HL-60 (cell line): ENCODE results near the gene FAM9C.

Source experiments
- CTCF ChIP-seq: IDR thresholded peaks from one replicate; pipeline ENCODE4 v1.5.1; 2011; ENCODE audit warnings: low read length, control low read depth, inconsistent platforms; ENCODE audit not compliant: insufficient read depth
- POLR2AphosphoS5 ChIP-seq: IDR thresholded peaks from 2 replicates; pipeline ENCODE4 v1.6.1; 2012; ENCODE audit warnings: low read depth

DNA sequence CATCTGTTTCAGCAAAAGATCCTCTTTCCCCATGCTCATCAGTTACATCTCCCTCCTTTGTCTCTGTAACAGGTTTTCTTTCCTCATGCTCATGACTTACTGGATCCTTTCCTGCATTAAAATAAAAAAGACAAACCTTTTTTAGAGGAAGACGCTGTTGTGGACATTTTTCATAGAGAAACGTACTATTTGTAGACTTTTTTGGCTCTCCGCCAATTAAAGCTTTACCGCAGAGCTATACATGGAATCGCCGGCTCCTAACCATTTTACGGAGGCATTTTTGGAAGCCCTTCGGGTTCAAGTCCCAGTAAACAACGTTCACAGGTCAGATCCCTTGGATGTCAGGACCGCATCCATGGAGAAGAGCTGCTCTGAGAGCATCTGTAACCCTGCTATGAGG is 1.3 kb downstream of the FAM9C start:
- TF ChIP-seq CTCF (no peak), POLR2AphosphoS5 (no peak)
